Vein endothelial cell (primary cell): ENCODE data around the gene PAK1IP1. TPM values are rescaled to one million over a fixed set of nuclear protein-coding genes. Genes with fewer than 3 reads are reported as not detected.

Experiments
- small RNA-seq: library from RNA; depleted of rRNA; stranded (forward); fragments of <200 nt; gene quantifications from one replicate; pipeline ENCODE3, GENCODE V24; 2012
- total RNA-seq: library from RNA; depleted of rRNA; stranded (reverse); fragments of >200 nt; gene quantifications from 2 replicates; pipeline ENCODE4 v1.2.3, GENCODE V29; 2012

Gene PAK1IP1, protein sequence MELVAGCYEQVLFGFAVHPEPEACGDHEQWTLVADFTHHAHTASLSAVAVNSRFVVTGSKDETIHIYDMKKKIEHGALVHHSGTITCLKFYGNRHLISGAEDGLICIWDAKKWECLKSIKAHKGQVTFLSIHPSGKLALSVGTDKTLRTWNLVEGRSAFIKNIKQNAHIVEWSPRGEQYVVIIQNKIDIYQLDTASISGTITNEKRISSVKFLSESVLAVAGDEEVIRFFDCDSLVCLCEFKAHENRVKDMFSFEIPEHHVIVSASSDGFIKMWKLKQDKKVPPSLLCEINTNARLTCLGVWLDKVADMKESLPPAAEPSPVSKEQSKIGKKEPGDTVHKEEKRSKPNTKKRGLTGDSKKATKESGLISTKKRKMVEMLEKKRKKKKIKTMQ
- 20.3 and 22.0 TPM in 2 replicates for total RNA-seq

DNA sequence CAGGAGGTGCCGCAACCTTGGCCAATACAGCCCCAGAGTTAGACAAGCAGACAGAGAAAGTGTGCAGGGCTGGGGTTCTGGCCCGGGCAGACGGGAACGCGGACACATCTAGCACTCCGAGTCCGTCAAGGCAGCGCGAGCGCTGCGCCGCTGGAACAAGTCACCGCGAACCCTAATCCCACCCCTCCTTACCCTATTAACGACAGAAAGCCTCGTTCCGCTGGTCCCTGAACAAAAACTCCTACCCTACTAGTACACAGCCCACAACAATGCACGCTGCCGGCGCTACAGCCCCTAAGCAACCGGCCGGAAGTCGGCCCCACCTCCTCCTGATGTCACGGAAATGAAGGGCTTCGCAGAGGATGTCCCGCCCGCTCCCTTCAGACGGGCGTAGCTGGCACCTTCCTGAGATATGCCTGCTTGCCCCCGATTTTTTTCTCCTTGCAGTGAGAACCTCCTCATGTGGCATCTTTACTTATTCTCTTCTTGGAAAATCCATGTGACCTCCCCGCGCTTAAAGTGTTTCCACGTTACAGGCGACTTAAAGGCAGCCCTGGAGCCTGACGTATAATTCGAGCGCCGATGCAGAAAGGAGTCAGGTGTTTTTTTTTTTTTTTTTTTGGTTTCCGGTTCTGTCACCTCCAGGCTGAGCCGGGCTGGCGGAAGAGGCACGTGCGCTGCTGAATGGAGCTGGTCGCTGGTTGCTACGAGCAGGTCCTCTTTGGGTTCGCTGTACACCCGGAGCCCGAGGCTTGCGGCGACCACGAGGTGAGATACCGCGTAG, at the start of gene PAK1IP1, which contains the start of gene C6orf52:
TSS of gene PAK1IP1 (plus strand) at position 671 of the 784 bp plus-strand sequence. CDS start at position 685, 14 bp downstream.
TSS of gene C6orf52 (minus strand) at position 315 of the 784 bp plus-strand sequence. CDS start 7,066 bp downstream, outside the sequence.

DNA sequence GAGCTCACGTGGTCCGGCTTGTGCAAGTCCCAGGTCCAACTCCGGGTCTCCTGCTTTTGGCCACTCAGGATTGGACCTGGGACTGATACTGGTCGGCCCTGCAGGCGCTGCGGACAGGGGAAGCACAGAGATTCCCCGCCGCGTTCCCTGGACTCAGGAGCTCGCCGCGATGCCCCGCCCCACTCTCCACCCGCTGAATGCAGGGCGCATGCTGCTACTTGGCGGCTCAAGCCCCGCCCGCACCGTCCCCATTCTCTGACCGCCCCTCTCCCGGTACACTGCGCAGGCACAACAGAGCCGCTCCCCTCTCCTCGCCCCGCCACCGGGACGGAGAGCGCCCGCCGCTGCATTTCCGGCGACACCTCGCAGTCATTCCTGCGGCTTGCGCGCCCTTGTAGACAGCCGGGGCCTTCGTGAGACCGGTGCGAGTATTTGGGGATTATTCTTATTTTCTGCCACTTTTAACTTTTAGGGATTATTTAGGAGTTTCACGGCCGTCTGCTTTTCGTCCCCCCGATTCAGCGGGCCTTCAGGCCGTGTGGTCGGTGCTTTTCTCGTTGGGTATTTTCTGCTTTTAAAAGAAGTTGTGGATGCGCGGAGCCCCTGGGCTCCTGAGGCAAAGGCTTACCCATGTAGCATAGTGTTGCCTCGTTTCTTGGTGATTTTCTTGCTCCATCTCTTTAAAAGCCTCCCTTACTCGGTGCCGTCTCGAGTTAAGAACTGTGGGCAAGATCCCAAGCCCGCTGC, 28.2 kb downstream of the PAK1IP1 start, which contains the start of gene TMEM14C:
TSS of gene TMEM14C (plus strand) at position 251 of the 747 bp plus-strand sequence. CDS start 1,544 bp downstream, outside the sequence.

DNA sequence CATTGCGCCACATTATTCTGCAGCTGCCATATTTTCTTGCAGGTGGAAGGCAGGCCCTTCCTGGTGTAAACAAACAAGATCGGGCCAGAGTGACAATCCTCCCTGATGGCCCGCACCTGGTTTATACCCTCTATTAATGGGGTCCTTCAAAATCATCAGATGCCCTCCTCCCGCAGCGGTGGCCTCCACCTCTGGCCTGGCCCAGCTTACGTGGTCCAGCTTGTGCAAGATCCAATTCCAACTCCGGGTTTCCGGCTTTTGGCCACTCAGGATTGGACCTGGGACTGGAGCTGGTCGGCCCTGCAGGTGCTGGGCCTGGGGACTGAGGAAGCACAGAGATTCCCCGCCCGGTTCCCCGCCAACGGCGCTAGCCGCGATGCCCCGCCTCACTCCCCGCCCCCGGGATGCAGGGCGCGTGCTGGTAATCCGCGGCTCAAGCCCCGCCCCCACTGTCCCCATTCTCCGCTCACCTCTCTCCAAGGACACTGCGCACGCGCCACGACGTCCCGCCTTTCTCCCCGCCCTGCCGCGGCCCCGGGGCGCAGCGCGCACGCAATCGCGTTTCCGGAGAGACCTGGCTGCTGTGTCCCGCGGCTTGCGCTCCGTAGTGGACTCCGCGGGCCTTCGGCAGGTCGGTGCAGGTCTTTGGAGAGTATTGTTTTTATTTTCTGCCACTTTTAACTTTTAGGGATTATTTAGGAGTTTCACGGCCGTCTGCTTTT, 52.6 kb downstream of the PAK1IP1 start, which contains the start of gene TMEM14B:
TSS of gene TMEM14B (plus strand) at position 555 of the 722 bp plus-strand sequence. CDS start 1,441 bp downstream, outside the sequence.

Small RNAs within 50 kb of the gene (small RNA-seq; reads per million reads assigned to genes)
- gene RF00019 (not detected), gene RNA5SP203 (not detected)

Other genes starting within 250 kb of the PAK1IP1 start
- 18.9 and 26.3 TPM in 2 replicates for gene GCNT2, start 173.6 kb upstream of the PAK1IP1 start, total RNA-seq
- not detected in 2 replicates for gene C6orf52, start 356 bp upstream of the PAK1IP1 start, total RNA-seq
- 87.8 and 103 TPM in 2 replicates for gene TMEM14C, start 28.1 kb downstream of the PAK1IP1 start, total RNA-seq
- gene TMEM14B, start 52.8 kb downstream of the PAK1IP1 start, total RNA-seq, result 56.1 and 65.7 TPM in 2 replicates
- gene MAK, start 143.6 kb downstream of the PAK1IP1 start, total RNA-seq, result under 0.01 TPM in 2 replicates
- not detected in 2 replicates for gene GCM2, start 187.1 kb downstream of the PAK1IP1 start, total RNA-seq
- gene SYCP2L, start 192.1 kb downstream of the PAK1IP1 start, total RNA-seq, result not detected in 2 replicates